GM18868 (cell line): ENCODE measurements around the gene LMNTD1.
"Not testable (repeated sequence)": the region's sequence is repeated elsewhere in the genome, so short reads cannot be mapped to it uniquely, and the experiment has no call there.

Source experiments
- ATAC-seq: cut with Tn5 transposase; IDR thresholded peaks from one replicate; pipeline ENCODE4 v1.9.1; 2021; ENCODE audit warnings: mild to moderate bottlenecking, moderate library complexity; ENCODE audit not compliant: unreplicated experiment

LMNTD1 gene

DNA sequence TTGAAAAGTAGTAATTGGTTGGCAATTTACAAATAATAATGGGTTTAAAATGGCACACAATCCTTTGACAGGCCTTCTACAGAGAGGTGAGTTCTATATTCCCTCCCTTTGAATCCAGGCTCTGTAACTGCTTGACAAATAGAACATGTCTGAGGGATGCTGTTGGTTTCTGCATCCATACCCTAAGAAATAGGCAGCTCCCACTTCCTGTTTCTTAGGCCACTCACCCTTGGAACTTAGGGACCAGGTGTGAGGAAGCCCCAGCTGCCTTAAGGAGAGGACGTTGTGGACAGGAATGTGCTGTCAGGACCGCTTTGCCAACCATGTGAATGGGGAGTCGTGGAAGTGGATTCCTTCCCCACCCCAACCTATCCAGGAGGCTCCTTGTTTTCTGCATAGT lies 59.4 kb downstream of the LMNTD1 start:
- no peak for ATAC-seq

DNA sequence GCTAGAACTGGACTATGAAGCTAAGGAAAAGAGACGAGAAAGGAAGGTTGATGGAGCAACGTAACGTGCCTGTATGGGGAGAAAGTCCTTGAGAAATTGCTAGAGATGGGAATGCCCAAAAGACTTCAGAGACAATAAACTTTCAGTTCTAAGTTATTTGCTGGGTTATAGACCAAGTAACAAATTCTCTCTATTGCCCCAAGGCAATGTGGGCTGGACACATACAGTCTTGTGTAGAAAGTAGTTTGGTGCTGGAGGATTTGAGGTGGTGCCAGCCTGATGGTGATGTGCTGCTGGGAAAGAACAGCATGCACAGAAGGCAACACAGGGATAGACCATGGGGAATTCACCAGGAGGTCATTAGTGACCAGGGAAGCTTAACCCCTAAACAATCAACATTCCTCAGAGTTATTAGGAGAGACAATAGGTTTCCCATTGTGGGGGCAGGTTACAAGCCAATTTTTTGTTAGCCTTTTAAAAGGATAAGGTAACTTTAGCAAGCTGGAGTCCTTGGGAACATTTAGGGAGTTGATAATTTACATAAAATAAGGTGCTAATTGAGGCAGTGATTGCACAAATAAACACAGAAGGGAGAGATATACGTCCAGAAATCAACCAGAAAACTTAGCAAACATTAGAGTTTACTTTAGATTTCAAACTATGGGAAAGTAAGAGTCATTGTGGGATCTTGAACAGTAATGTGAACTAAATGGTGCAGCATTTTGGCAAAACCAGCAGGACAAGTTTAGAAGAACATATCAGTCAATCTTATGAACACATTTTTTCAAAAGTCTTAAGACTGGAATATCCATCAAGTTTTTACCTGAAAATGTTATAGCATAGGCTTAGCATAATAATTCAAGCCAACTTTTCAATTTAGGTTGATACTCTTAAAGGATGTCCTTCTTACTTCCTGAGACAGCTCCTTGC lies 61.4 kb downstream of the LMNTD1 start:
- ATAC-seq, result no peak

- not testable (repeated sequence) for ATAC-seq
Observed at GRCh38 chr12:25488956-25489870, 63.9 kb downstream of the LMNTD1 start.

GRCh38 chr12:25482625-25483024 lies 70.5 kb downstream of the LMNTD1 start:
- ATAC-seq, result no peak

DNA sequence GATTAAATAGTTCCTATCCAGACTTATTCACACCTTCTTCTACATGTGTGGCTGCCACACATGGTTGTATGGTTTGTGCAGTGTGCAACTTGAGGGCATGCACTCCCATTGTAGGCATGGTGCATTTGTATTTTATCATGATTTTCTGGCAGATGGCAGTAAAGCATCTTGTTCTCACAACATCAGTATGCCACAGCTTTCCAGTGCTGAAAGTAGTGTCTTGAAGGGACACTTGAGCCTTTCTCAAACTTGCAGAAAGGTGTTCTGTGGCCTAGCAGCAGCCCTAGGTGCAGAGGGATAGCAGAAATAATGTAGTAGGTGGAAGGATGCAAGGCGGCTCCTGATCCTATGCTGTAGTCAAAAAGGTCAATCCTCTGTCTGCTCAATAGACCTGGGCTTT lies 72.9 kb downstream of the LMNTD1 start:
- ATAC-seq, result no peak

DNA sequence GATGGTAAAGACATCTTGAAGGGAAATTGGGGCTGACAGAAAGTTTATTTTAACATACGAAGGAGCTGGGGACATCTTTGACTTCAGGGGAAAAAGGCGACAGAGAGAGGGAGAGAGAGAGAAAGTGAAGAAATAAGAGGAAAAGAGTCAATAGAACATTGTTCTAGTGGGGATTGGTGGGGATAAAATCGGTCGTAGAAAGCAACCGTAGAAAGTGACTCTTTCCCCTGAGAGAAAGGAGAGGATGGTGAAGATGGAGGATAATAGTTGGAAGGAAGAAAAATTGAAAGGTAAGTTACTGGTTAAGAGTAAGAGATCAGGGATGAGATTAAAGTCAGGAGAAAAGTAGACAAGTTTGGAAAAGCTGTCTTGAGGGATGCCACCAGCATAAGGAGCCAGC lies 75.9 kb downstream of the LMNTD1 start:
- ATAC-seq, result no peak

- no peak for ATAC-seq
Observed at GRCh38 chr12:25472453-25472852, 80.6 kb downstream of the LMNTD1 start.

GRCh38 chr12:25469861-25470260 lies 83.2 kb downstream of the LMNTD1 start:
- ATAC-seq, result no peak

DNA sequence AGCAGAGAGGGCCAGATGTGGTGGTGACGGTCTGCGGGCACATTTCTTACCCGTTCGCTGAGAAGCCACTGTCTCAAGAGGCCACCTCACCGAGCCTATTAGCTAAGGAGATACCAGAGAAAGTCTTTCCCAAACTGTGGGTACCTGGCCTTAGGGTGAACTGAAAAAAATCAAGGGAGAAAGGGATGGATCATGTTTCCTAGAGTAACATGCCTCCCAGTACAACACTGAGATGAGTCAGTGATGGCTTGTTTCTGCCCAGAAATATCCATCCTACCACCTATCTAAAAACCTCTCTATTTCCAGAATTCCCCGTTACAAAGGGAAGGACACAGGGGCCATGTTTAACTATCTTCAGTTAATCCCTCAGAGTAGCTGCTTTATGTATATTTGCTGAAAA lies 83.7 kb downstream of the LMNTD1 start:
- no peak for ATAC-seq

GRCh38 chr12:25463521-25463920 lies 89.6 kb downstream of the LMNTD1 start:
- no peak for ATAC-seq

GRCh38 chr12:25463005-25463404 lies 90.1 kb downstream of the LMNTD1 start:
- no peak for ATAC-seq

DNA sequence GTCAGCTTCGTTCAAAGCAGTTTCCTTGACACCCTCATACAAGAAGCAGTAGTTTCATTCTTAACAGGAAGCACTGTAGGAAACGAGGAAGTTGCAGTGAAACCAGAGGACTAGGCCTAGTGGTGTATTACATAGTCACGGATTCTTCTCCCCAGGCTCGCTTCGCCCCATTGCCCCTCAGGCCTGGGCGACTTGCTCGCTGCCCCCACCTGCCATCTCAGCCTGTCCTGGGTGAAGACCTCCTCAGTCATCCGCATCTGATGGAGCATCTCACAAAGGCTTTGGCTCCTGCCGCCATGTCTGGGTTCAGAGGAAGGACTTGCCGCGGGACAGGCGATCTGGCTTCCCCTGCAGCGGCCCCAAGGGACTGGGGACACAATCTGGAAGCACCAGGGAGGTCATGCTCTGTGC lies 93.5 kb downstream of the LMNTD1 start:
- ATAC-seq, result peak; percentile 96

GRCh38 chr12:25458047-25458552 lies 95.0 kb downstream of the LMNTD1 start:
- ATAC-seq, result no peak

- no peak for ATAC-seq
Observed at GRCh38 chr12:25456474-25456873, 96.6 kb downstream of the LMNTD1 start.

DNA sequence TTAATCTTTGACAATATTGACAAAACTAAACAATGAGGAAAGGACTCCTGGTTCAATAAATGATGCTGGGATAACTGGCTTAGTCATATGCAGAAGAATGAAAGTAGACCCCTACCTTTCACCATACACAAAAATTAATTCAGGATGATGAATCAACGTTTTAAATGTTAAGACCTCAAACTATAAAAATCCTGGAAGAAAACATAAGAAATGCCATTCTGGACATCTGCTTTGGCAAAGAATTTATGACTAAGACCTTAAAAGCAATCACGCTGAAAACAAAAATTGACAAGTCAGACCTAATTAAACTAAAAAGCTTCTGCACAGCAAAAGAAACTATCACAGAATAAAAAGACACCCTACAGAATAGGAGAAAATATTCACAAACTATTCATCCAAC lies 97.4 kb downstream of the LMNTD1 start:
- no peak for ATAC-seq

GRCh38 chr12:25449007-25449406 lies 104.1 kb downstream of the LMNTD1 start:
- ATAC-seq, result no peak

- ATAC-seq, result no peak
Observed at GRCh38 chr12:25447046-25447445, 106.0 kb downstream of the LMNTD1 start.

- no peak for ATAC-seq
Observed at GRCh38 chr12:25438638-25439037, 114.4 kb downstream of the LMNTD1 start.

DNA sequence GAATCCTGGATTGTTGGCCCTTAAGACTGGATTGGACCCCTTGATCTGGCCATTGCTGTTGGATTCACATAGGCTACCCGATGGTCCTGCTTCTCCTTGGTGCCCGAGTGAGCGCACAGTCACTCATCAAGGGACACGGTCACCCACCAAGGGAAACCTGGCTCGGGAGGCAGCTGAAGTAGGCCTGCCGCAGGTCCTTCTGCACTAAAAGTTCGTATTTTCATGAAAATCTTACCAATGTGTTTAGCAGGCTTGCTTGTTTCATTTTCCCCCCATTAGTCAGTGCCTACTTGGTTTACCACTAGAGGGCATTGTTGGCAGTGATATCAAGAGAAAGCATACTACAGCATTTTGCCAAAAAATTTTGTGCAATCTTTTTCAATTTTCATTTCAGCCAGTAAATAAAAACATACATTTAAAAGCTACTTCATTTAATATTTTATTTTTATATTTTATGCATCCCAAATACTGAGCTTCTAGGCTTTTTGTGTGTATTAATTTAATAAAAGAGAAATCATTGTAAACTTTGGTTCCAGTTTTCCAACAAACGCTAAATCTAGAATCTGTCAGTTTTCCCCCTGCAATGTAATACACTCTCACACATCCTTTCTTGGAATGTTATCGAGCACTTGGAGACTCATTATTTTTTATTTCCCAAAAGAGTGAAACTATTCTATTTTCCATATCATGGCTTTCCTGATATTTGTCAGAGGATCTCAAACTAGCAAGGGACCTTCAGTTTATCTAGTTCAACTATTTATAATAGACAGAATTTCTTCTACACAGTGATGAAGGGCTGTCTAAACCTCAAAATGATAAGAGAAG lies 116.7 kb downstream of the LMNTD1 start:
- peak; percentile 82 for ATAC-seq

- ATAC-seq, result no peak
Observed at GRCh38 chr12:25435431-25435830, 117.7 kb downstream of the LMNTD1 start.

DNA sequence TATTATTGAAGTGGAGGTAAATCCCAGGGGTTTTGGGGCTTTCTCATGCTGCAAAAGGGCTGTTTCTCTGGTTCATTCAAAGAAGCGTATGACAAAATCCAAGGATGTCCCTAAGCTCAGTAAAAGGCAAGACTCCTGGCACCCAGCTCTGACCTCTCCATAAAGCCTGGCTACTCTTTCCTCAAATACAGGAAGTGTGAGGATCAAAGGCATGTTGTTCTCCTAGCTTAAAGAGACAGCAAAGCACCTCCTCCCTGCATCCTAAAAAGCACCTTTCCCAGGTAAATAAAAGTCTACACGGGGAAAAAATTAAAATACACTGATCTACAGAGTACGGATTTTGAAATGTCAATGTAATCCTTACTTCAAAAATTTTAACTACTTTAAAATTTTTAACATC lies 118.6 kb downstream of the LMNTD1 start:
- no peak for ATAC-seq
